GM12892 (cell line): ENCODE data around the gene LY86.
"Not testable (repeated sequence)": the region's sequence is repeated elsewhere in the genome, so short reads cannot be mapped to it uniquely, and the experiment has no call there.

Experiments used
- POLR2A ChIP-seq: IDR thresholded peaks from 2 replicates; pipeline ENCODE4 v1.6.1; 2011; ENCODE audit warnings: low read depth, low read length, control low read depth
- POLR2AphosphoS5 ChIP-seq: IDR thresholded peaks from 2 replicates; pipeline ENCODE4 v1.6.1; 2011; ENCODE audit warnings: low read depth, low read length, control low read depth
- TAF1 ChIP-seq: IDR thresholded peaks from 2 replicates; pipeline ENCODE4 v1.6.1; 2011; ENCODE audit warnings: low read depth, mild to moderate bottlenecking, control low read depth, low read length, borderline replicate concordance

GRCh38 chr6:6606391-6607030 is 18.0 kb downstream of the LY86 start:
- TF ChIP-seq POLR2AphosphoS5, POLR2A, TAF1: not testable (repeated sequence)
